ENCODE results near the gene CRYBA2.
A peak's percentile ranks its signal among the peaks of the same experiment; 100 is the strongest.

Gene CRYBA2

DNA sequence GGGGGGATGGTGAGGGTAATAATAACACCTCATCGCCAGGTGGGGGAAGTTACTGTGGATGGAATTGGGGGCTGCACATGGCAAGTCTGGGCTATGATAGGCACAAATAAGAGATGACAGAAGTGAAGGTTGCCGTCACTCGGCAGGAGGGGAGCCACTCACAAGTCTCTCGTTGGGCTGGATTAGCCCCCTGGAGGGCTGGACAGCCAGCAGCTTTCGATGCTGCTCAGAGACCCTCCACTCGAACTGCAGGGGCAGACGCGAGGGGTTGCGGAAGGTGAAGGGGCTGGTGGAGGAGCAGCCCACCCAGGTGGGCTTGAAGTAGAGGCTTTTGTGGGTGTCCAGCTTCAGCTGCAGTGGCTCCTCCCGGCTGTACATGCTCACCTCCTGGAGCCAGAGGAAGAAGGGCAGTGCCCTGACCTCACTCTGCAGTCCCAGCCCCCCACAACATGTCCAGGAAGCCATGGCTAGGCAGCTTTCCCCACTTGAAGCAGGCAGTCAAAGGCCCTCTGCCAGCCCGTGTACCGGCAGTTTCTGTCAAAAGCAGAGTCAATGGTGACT, 29.9 kb upstream of the CRYBA2 start:
- no peak for DNase-seq (ENCODE audit: low read depth)

DNA sequence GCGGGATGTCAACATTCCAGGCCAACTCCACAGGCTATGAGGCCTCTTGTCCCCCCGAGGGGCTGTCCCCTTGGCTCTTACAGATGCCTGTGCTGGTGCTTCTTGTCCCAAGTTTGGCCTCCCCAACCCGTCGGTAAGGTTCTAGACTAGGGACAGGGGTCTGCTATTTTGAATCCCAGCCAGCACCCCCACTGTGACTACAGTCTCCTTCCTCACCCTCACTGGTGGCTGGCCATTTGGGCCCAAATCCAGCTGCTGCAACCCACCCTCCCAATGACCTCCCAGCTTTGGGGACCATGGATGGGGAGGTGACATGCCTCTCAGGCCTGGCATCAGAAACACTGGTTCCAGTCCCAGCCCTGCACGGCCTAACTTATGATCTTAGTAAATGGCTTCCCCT, 29.4 kb upstream of the CRYBA2 start:
- DNase-seq (ENCODE audit: low read depth): no peak

DNA sequence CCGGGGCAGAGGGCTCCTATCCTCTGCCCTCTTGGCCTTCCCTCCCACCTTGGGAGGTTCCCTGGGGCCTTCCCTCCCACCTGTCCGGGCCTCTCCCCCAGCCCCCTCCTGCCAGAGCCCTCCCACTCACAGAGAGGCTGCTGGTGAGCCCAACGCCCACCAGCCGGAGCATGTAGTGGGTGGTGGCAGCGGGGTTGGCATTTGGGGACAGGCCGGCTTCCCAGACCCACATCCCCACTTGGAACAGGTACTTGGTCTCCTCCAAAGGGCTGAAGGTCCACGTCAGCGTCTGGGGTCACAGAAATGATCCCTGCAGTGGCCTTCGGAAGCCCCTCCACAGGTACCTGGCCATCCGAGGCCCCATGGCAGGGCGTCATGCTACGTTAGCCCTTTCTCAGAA, 28.8 kb upstream of the CRYBA2 start:
- no peak for DNase-seq (ENCODE audit: low read depth)

DNA sequence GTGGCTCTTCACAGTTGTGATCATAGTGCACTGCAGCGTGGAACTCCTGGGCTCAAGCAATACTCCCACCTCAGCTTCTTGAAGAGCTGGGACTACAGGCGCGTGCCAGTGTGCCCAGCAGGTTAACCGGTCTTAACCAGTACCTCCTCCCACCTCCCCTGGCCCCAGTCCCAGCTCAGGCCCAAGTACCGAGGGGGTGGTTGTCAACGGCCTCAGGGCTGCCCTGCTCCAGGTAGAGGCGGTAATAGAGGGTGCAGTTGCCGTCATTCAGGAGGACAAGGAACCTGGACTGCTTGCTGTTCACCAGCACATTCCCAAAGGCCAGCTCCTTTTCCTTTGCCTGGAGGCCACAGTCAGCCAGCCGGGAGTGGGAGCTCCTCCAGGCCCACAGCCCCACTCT, 28.4 kb upstream of the CRYBA2 start:
- DNase-seq (ENCODE audit: low read depth): no peak

DNA sequence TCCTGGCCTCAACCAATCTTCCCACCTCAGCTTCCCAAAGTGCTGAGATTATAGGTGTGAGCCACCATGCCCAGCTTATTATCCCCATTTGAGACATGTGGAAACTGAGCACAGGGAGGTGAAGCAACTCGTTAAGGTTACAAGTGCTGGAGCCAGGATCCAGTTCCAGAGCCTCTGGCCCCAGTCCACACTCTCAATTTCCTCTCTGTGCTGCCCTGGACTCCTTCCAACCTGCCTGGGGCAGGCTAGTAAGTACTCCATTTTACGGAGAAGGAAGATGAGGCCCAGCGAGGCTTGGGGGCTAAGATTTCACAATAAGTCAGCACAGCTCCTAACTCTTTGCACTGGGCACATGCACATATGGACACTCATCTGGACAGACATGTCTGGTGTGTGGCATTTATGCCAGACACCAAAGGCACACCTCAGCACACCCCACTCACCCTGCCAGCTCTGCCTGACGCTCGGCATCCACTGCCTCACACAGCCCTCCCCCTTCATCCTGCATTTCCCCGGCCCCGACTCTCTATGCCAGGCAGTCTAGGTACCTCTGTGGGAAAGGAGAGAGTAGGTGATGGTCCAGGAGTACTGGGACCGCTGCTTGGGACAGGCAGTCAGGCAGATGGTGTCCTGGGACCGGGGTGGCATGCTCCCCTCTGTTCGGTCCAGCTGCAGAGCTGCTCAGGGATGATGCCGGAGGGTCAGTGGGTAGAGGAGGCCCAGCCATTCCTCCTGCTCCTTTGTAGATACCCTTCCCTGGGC, 27.6 kb upstream of the CRYBA2 start:
- peak; percentile 40 for DNase-seq (ENCODE audit: low read depth)

DNA sequence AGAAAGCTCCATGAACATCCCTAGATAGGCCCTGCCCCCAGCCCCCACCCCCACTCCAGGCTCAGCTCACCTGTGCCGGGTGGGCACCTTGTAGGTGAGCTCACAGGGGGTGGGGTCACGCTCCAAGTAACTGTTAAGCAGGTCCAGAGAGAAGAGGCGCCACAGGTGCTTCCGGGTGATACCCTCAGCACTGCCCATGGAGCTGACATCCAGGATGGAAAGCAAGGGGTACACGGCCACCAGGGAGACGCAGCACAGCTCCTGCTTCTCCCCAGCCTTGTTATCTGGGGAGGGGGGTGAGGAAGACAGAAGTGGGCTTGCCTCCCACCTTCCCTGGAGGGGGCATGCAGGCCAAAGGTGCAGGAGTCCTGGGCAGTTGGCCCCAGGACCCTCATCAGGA, 26.2 kb upstream of the CRYBA2 start:
- DNase-seq (ENCODE audit: low read depth): no peak

DNA sequence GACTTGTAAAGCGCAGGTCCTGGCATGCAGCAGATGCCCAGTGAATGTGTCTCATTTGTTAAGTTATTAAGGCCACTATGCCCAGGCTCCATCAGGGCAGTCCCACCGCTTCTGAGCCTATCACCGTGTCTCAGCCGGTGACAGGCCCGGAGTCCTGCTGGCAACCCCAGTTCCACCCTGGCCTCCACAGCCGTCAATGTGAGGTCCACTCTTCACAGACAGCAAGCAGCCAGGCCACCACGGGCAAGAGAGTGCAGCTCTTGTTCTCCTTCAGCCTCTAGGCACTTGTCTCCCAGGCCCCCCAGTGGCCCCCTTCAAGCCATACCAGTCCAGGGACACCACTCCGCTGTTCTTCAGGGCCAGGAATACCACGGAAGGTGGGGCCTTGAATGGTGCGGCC, 25.5 kb upstream of the CRYBA2 start:
- no peak for DNase-seq (ENCODE audit: low read depth)

DNA sequence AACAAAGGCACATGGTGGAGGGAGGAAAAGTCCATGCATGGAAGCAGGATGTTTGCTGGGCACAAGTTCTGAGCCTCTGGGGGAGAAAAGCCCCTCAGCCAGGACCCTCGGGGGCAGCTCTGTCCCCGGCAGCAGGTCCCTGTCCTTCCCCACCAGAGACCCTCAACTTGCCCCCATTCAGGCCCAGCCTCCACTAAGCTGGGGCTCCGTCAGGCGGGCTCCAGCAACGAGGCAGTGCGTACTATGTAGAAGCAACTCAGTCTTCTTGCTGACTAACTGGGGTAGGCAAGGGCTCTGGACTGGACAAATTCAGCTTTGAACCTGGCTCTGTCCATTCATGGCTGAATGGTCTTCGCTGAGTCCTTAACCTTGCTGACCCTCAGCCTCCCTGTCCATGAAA, 25.1 kb upstream of the CRYBA2 start:
- no peak for DNase-seq (ENCODE audit: low read depth)

DNA sequence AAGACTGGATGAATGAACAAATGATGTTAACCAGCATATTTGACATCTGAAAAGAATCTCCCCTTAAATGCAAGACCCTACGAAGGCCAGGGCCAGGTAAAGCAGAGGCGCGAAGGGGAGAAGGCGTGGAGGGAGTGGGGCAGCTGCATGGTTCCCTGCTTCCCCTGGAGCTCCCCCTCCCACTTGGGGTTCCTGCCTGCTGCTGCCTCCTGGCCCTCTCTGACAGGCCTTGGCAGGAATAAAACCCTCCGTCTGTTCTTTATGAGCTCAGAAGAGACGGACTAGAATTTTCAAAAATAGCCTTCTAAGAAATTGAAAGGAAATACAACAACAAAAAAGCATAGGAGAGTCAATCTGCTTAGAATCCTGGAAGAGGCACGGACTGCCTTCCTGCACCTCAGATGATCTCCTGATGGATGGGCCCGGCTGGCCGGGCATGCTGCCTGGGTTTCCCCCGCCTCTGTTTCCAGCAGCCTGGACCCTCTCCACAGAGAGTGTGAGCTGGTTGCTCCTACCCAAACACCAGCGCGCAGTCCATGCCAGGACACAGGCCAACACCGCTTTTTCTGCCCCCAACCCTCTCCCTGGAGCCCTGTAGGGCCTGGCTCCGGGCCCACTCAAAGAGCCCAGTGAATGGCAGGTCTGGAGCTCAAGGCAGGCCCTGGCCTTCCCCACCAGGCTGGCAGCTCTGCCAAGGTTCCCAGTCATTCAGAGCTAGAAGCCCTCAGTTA, 24.1 kb upstream of the CRYBA2 start:
- DNase-seq (ENCODE audit: low read depth): no peak

DNA sequence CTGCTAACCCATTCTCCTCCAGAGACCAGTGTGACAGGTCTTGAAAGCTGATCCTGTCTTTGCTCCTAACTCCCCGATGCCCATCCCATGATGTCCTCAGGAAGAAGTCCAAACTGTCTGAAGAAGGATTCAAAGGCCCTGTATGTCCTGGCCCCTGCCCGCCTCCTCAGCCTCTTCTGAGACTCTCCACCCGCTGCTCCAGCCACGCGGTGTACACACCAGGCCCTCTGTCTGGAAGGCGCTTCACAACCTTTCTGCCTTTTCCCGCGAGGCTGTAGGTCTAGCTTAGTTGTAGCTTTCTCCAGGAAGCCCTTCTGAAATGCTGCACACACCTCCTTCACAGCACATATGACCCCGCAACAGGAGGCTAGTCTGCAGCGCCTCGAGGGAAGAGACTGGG, 23.5 kb upstream of the CRYBA2 start:
- no peak for DNase-seq (ENCODE audit: low read depth)

DNA sequence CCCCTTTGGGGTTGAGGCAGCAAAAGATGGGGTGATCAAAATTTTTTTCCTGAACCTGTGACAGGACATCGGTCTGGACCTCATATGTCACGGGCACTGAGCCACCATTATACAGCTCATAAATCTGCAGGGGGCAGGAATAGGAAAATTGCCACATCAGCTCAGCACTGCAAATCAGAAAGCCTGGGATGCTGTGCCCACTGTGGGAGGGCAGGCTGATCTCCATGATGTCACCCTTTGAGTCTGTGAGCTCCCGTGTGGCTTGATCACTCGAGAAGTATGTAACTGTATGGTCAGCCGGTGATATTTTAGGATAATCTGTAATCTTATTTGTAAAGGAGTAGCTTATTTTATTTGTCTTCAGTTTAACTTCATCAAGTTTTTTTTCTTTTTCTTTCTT, 17.7 kb upstream of the CRYBA2 start:
- DNase-seq (ENCODE audit: low read depth): no peak

DNA sequence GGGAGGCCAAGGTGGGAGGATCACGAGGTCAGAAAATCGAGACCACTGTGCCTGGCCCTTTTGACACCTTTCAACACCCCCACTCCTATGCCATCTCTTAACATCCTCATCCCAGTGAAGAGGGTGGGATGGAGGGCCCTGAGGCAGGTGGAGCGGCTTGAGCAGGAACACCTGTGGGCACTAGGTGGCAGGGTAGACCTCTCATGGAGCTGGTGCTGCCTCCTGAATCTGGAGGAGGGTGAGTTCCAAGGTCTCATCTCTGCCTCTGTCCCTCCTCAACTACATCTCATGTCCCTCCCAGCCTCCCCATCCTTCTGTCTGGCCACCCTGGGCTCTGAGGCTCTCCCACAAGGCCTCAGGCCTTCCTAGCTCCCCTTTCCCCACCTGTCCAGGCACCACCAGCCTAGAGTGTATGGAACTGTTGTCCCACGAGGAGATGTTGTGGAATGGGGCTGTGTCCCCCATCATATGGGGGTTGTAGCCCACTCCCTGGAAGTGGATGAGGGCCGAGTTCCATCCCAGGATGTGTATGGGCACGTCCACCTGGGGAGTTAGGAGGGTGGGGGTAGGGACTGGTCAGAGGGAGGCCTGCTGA, 17.0 kb upstream of the CRYBA2 start:
- DNase-seq (ENCODE audit: low read depth): no peak

DNA sequence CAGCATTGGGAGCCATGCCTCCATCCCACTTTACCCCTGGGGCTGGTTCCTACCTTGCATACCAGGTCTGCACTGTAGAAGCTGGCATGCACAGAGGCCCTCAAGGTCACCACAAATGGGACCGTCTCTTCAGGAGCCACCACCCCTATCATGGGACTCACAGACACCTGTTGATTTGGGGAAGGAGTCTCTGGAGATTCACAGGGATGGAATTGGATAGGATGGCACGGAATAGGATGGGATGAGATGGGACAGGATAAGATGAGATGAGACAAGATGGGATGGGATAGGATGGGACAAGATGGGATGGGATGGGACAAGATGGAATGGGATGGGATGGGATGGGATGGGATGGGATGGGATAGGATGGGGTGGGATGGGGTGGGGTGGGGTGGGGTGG, 16.1 kb upstream of the CRYBA2 start:
- no peak for DNase-seq (ENCODE audit: low read depth)

DNA sequence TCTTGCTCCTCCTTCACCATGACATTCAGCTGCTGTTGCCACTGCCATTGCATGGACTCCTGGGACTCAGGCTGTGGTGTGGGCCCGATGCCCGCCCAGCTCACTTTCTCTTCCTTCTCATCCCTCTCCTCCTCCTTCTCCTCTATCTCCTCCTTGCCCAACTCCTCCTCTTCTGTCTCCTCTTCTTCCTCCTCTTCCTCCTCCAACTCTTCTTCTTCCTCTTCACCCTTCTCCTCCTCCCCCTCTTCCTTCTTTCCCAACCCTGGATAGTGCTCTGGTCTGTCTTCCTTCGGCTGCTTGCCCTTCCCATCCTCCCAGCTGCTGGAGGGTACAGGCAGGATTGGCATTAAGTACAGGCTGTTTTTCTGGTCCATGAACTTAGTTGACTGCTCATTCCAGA, 10.8 kb upstream of the CRYBA2 start:
- DNase-seq (ENCODE audit: low read depth): no peak

DNA sequence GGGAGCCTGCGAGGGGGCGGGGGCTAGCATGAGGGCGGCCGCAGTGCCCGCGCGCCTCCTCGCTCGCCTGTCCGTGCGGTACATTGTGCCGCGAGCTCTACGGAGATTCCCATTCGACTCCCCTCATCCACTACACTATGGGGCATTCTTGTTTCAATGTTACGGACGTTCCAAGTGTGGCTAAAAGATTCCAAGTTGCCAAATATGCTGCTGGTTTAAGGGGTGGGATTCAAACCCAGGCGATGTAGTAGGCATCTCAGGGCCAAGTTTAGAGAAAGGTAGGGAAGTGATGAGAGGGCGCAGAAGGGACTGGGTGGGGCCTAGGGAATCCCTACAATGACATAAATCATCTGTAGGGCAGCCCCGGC, 10.0 kb upstream of the CRYBA2 start:
- DNase-seq (ENCODE audit: low read depth): no peak

DNA sequence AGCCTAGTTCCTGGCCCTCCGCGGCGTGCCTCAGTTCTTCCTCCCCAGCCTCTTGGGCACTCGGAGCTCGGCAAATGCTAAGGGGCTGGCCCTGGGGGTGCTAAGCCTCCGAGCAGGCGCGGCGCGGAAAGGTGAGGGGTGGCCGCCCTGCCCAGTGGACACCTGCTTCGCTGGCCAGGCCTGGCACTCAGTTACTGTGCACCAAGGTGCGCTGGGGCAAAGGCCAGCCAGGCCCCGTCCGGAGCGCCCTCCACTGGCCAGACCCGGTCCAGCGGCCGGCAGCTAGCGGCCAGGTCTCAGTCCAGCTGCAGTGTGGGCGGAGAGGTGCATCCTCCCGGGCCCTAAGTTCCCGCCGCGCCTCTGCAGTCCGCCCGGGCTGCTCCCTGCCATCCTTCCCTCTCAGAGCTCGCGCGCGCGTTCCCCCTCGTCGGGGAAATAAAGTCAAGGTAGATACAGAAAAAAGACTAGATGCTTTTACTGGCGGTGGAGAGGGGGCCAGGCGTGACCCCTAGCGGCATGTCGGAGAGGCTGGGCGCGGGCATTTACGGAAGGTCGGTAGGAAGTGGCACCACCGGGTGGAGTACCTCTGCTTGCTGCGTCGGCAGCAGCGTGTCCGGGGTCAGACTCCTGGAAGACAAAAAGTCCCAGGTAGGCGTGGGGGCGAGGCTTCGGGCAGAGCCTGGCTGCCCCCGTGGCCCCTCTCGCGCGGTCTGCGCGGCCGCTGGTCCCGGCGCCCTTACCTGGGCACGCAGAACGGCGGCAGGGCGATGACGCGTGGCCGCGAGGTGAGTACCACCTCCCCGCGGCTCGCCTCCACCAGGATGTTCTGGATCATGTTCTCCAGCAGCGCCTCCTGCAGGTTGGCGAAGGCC, 9.4 kb upstream of the CRYBA2 start:
- DNase-seq (ENCODE audit: low read depth): peak; percentile 20

DNA sequence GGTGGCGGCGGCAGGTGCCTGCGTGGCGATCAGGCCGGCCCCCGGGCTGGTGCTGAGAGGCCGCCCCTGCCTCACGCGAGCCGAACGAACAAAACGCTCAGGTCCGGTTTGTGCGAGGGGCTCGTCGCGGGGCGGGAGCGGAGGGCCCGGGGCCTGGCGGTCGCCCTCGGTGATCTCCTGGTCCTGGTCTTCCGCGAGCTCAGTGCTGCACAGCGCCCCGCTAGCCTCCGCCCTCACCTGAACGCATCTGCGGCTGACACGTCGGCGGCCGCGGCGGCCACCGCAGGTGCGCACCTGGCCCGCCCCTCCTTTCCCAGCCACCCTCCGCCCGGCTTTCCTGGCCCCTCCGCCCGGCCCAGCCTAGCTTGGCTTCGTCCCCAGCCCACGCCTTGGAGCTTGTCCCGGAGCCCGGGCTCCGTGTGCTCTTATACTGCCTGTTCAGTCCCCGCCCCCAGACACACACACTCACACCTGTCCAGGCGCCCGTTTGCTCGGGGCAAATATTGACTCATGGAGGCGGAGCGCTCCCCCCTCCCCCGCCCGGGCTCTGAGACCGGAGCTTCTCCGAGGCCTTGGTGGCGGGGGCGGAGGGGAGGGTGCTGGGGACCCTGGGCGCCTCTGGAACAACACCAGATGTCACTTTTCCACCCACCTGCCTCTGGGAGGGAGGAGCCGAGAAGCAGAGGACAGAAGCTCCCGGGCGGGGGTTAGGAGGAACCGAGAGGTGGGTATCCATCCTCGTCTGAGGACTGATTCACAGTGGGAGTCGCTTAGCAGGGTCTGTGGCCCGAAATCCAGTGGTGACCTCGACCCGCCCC, 8.6 kb upstream of the CRYBA2 start:
- DNase-seq (ENCODE audit: low read depth): no peak

DNA sequence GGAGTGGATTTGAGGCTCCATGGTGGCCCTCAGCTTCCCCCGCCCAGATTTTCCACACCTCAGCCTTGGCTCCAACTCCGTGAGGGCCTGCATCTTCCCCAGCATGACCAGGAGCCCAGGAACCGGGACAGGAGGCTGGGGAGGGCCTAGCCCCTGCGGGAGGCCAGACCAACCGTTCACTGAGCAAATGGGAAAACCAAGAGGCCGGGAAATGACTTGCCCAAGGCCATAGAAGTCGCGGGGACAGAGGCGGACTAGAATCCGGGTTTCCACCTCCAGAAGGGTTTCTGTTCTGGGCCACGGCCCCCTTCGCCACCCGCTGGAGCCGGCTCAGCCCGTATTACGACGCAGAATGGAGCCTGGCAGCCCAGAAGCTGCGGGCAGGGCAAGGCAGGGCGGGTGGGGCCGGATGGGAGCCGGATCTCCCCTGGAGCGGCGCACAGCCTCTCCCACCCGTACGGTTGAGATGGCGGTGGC, 7.9 kb upstream of the CRYBA2 start:
- no peak for DNase-seq (ENCODE audit: low read depth)

DNA sequence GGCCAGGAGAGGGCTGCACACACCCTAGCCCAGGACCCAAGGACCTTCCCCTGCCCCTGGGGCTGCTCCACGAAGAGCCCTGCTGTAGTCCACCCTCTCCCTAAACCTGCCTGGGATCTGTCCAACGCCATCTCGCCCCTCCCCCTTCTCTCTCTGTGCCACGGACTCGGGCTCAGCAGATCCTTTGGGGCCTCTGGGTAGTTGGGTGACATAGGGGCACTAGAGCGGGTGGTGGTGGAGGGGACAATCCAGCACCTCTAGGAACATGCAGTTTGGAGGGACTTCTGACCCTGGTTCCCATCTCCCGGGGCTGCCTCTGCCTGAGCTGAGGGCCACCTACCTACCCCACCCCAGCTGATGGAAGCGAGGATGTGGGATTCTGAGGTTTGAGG, 7.3 kb upstream of the CRYBA2 start:
- no peak for DNase-seq (ENCODE audit: low read depth)

DNA sequence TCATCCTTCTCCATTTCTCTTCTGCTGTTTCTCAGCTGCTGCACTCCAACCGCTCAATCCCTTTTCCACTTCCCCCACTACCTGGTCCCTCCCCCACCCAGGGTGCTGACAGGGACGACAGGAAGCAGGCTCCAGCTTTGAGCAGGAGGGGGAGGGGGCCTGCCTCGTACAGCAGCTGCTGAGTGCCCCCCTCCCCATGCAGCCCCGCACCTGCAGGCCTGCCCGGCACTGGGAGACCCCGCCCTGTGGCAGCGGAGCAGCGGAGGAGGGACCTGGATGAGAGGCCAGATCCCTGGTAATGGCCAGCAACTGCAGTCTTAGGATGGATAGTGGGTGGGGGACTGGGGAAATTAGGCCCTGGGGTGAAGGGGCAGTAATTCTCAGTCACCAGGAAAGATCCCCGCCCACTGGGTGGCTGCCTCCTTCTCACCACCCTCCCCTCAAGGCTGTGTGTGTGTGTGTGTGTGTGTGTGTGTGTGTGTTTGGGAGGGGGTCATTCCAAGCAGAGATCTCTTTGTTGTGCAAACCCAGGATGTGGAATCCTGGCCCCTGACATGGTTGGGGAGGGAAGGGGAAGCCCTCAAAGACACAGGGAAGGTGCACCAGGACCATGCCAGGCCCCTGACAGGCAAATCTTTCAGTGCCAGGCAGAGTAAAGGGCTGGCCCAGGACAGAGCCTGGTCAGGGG, 6.8 kb upstream of the CRYBA2 start:
- no peak for DNase-seq (ENCODE audit: low read depth)

All from EH (cell line).